ENCODE measurements around the gene NEDD4L. TPM values are rescaled to one million over a fixed set of nuclear protein-coding genes. Genes with fewer than 3 reads are reported as not detected.
A peak's percentile ranks its signal among the peaks of the same experiment; 100 is the strongest.

The NEDD4L gene
- polyA plus RNA-seq, 1 experiment: 14.1 TPM

- no peak for TF ChIP-seq CTCF (IDR thresholded peaks at IDR 0.05; ENCODE audit: insufficient read depth, low read depth, low read length)
- H3K27me3 ChIP-seq (ENCODE audit: control insufficient read depth, insufficient read depth, low read length): peaks cover 3% of the 10 kb centered on the region
- H3K4me3 ChIP-seq (ENCODE audit: low read depth, low read length): no peak overlapping the region
- ChIA-PET POLR2A (no interaction called here), CTCF (no interaction called here)
- H3K36me3 ChIP-seq (ENCODE audit: control insufficient read depth, insufficient read depth, low read length): no peaks in the 10 kb centered on the region
- no peak for DNase-seq (ENCODE audit: low read depth)
These were observed 267.4 kb downstream of the NEDD4L start for GRCh38 chr18:58311390-58311789.

- TF ChIP-seq CTCF (IDR thresholded peaks at IDR 0.05; ENCODE audit: insufficient read depth, low read depth, low read length): no peak
- POLR2A ChIA-PET: no interaction called here
These were observed 269.5 kb downstream of the NEDD4L start for GRCh38 chr18:58313491-58314032.

DNA sequence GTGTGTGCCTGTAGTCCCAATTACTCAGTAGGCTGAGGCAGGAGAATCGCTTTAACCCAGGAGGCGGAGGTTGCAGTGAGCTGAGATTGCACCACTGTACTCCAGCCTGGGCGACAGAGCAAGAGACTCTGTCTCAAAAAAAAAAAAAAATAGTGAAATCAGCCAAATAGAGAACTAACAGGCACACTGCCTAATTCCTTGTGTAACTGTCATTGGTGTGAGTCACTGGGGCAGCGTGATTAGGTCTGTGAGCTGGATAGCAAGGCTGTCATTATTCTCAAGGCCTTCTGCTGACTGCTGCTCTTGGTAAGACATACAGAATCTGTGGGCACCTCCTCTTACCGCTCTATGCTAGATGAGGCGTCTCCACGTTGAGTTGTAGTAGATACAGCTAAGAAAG is 270.3 kb downstream of the NEDD4L start:
- peaks cover 1% of the 10 kb centered on the region; the same call in 1 of the 2 replicates for H3K27me3 ChIP-seq (ENCODE audit: control insufficient read depth, insufficient read depth, low read length)
- ChIA-PET CTCF (interaction anchor here (0.6 to 1.7 kb wide), 4 partner anchors 13 to 137 kb away, joined by 3 to 6 read pairs (median 4); no protein-coding TSS in a partner anchor), POLR2A (interaction anchor here (0.7 kb wide), 1 partner anchor 265 kb away, joined by 5 read pairs; no protein-coding TSS in a partner anchor)
- TF ChIP-seq CTCF (IDR thresholded peaks at IDR 0.05; ENCODE audit: insufficient read depth, low read depth, low read length): no peak
- no peak overlapping the region for H3K4me3 ChIP-seq (ENCODE audit: low read depth, low read length)
- H3K36me3 ChIP-seq (ENCODE audit: control insufficient read depth, insufficient read depth, low read length): no peaks in the 10 kb centered on the region
- DNase-seq (ENCODE audit: low read depth): peak; percentile 89

More at GRCh38 chr18:58313491-58314032, 269.5 kb downstream of the NEDD4L start:
- H3K4me3 ChIP-seq (ENCODE audit: low read depth, low read length): no peak overlapping the region
- CTCF ChIA-PET: interaction anchor here (1.1 kb wide), 1 partner anchor 12 kb away, joined by 6 read pairs; no protein-coding TSS in a partner anchor
- H3K36me3 ChIP-seq (ENCODE audit: control insufficient read depth, insufficient read depth, low read length): no peaks in the 10 kb centered on the region
- DNase-seq (ENCODE audit: low read depth): no peak
- peaks cover 1% of the 10 kb centered on the region; the same call in 1 of the 2 replicates for H3K27me3 ChIP-seq (ENCODE audit: control insufficient read depth, insufficient read depth, low read length)

GRCh38 chr18:58315041-58315440 is 271.0 kb downstream of the NEDD4L start:
- no peak for DNase-seq (ENCODE audit: low read depth)
- CTCF ChIA-PET: interaction anchor here (0.6 to 1.7 kb wide), 4 partner anchors 21 to 138 kb away, joined by 3 to 4 read pairs (median 4); no protein-coding TSS in a partner anchor
- Histone ChIP-seq H3K27me3 (ENCODE audit: control insufficient read depth, insufficient read depth, low read length) (peaks cover 1% of the 10 kb centered on the region; the same call in 1 of the 2 replicates), H3K36me3 (ENCODE audit: control insufficient read depth, insufficient read depth, low read length) (no peaks in the 10 kb centered on the region), H3K4me3 (ENCODE audit: low read depth, low read length) (no peak overlapping the region)
- POLR2A ChIA-PET: interaction anchor here (0.6 kb wide), 1 partner anchor 22 kb away, joined by 5 read pairs; no protein-coding TSS in a partner anchor
- no peak for TF ChIP-seq CTCF (IDR thresholded peaks at IDR 0.05; ENCODE audit: insufficient read depth, low read depth, low read length)

GRCh38 chr18:58315739-58316215 is 271.8 kb downstream of the NEDD4L start:
- ChIA-PET POLR2A (interaction anchor here (0.6 kb wide), 1 partner anchor 21 kb away, joined by 5 read pairs; no protein-coding TSS in a partner anchor), CTCF (interaction anchor here (0.6 to 1.7 kb wide), 6 partner anchors 20 to 138 kb away, joined by 3 to 4 read pairs (median 4); no protein-coding TSS in a partner anchor)
- peaks cover 1% of the 10 kb centered on the region; the same call in 1 of the 2 replicates for H3K27me3 ChIP-seq (ENCODE audit: control insufficient read depth, insufficient read depth, low read length)
- no peak overlapping the region for H3K4me3 ChIP-seq (ENCODE audit: low read depth, low read length)
- DNase-seq (ENCODE audit: low read depth): no peak
- no peaks in the 10 kb centered on the region for H3K36me3 ChIP-seq (ENCODE audit: control insufficient read depth, insufficient read depth, low read length)
- TF ChIP-seq CTCF (IDR thresholded peaks at IDR 0.05; ENCODE audit: insufficient read depth, low read depth, low read length): no peak

Measured in BJ (cell line).